ENCODE data around the gene ILRUN. TPM values are rescaled to one million over a fixed set of nuclear protein-coding genes. Genes with fewer than 3 reads are reported as not detected.

ILRUN gene
- total RNA-seq, 1 donor from 2014 or later: 58.9 TPM

DNA sequence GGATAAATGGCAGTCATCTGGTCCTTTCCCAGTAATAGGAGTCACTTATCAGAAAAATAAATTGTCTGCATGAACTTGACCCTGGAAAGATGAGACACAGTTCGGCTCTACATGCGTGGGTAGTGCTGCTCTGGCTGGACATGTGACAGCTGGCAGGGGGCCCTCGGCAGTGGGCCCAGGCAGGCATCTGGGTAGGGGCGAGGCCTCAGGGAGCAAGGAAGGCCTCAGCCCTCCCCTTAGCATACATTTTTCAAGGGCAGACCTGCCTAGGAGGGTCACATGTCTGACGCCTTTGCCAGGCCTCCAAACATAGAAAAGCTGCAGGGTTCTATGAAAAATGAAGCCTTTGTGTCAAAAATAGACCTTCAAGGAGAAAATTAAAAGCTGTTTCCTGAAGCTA is 12.8 kb upstream of the ILRUN start:
- Mint-ChIP-seq H3K4me3 (ENCODE audit: unreplicated experiment) (no peak overlapping the region), H3K27ac (ENCODE audit: unreplicated experiment) (no peak overlapping the region), H3K36me3 (ENCODE audit: low read depth, unreplicated experiment) (no peaks in the 10 kb centered on the region), H3K9me3 (ENCODE audit: unreplicated experiment) (no peaks in the 10 kb centered on the region), H3K4me1 (ENCODE audit: unreplicated experiment) (peaks cover 9% of the 10 kb centered on the region), H3K27me3 (ENCODE audit: unreplicated experiment) (no peaks in the 10 kb centered on the region)
- DNase-seq (ENCODE audit: low spot score): no peak
- TF ChIP-seq CTCF (IDR thresholded peaks at IDR 0.05; ENCODE audit: unreplicated experiment): no peak

DNA sequence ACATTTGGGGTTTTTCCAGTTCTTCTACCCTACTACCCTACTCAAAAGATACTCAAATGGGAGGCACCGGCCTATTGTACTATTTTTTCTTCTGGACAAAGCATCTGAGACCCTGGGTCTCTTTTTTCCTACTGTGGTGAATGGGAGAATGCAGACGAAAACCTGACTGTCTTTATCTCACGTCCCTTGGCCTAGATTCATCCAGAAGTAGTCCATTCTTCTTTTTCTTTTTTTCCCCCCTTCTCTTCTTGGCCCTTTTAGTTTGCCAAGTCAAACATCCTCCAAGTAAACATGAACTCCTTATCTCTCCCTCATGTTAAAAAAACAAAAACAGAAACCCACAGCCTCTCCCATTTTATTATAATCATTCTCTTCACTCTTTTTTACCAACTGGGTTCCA is 8.7 kb upstream of the ILRUN start:
- no peak for TF ChIP-seq CTCF (IDR thresholded peaks at IDR 0.05; ENCODE audit: unreplicated experiment)
- no peak for DNase-seq (ENCODE audit: low spot score)
- no peak overlapping the region for H3K4me3 Mint-ChIP-seq (ENCODE audit: unreplicated experiment)
- no peaks in the 10 kb centered on the region for H3K27me3 Mint-ChIP-seq (ENCODE audit: unreplicated experiment)
- peaks cover 14% of the 10 kb centered on the region for H3K4me1 Mint-ChIP-seq (ENCODE audit: unreplicated experiment)
- no peaks in the 10 kb centered on the region for H3K36me3 Mint-ChIP-seq (ENCODE audit: low read depth, unreplicated experiment)
- H3K27ac Mint-ChIP-seq (ENCODE audit: unreplicated experiment): peak overlapping the region; percentile 49
- no peaks in the 10 kb centered on the region for H3K9me3 Mint-ChIP-seq (ENCODE audit: unreplicated experiment)

DNA sequence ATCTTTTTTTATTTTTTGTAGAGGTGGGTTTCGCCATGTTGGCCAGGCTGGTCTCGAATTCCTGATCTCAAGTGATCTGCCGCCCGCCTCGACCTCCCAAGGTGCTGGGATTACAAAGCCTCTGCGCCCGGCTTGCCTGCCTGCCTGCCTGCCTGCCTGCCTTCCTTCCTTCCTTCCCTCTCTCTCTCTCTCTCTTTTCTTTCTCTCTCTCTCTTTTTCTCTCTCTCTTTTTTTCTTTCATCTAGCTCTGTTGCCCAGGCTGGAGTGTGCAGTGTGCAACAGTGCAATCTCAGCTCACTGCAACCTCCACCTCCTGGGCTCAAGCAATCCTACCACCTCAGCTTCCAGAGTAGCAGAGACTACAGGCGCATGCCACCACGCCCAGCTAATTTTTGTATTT is 4.6 kb upstream of the ILRUN start:
- Mint-ChIP-seq H3K4me3 (ENCODE audit: unreplicated experiment) (no peak overlapping the region), H3K27ac (ENCODE audit: unreplicated experiment) (no peak overlapping the region), H3K36me3 (ENCODE audit: low read depth, unreplicated experiment) (peaks cover 4% of the 10 kb centered on the region)

GRCh38 chr6:34697904-34698559 is 1.5 kb upstream of the ILRUN start:
- H3K36me3 Mint-ChIP-seq (ENCODE audit: low read depth, unreplicated experiment): peaks cover 4% of the 10 kb centered on the region
- no peak for TF ChIP-seq CTCF (IDR thresholded peaks at IDR 0.05; ENCODE audit: unreplicated experiment)
- peak overlapping the region; percentile 99 for H3K4me3 Mint-ChIP-seq (ENCODE audit: unreplicated experiment)
- H3K27ac Mint-ChIP-seq (ENCODE audit: unreplicated experiment): no peak overlapping the region
- H3K27me3 Mint-ChIP-seq (ENCODE audit: unreplicated experiment): peaks cover 6% of the 10 kb centered on the region
- H3K4me1 Mint-ChIP-seq (ENCODE audit: unreplicated experiment): peaks cover 28% of the 10 kb centered on the region
- no peak for DNase-seq (ENCODE audit: low spot score)
- H3K9me3 Mint-ChIP-seq (ENCODE audit: unreplicated experiment): no peaks in the 10 kb centered on the region

More for the DNA sequence above, 4.6 kb upstream of the ILRUN start:
- Mint-ChIP-seq H3K9me3 (ENCODE audit: unreplicated experiment) (no peaks in the 10 kb centered on the region), H3K27me3 (ENCODE audit: unreplicated experiment) (peaks cover 4% of the 10 kb centered on the region), H3K4me1 (ENCODE audit: unreplicated experiment) (peaks cover 20% of the 10 kb centered on the region)
- DNase-seq (ENCODE audit: low spot score): no peak
- TF ChIP-seq CTCF (IDR thresholded peaks at IDR 0.05; ENCODE audit: unreplicated experiment): no peak

DNA sequence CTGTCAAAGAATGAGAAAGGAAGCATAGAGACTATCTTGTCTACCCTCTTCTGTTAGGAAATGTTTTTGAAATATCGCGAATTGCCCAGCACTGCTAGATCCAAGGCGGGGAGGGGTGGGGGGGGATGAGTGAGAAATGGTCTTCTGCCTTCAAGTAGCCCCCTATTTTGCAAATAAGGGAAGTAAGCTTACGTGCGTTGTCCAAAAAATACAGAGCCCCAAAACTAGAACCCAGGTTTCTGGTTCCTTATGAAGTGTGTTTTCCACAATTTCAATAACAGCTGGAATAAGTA is 923 bp upstream of the ILRUN start:
- H3K36me3 Mint-ChIP-seq (ENCODE audit: low read depth, unreplicated experiment): peaks cover 4% of the 10 kb centered on the region
- DNase-seq (ENCODE audit: low spot score): no peak
- H3K9me3 Mint-ChIP-seq (ENCODE audit: unreplicated experiment): no peaks in the 10 kb centered on the region
- H3K4me1 Mint-ChIP-seq (ENCODE audit: unreplicated experiment): peaks cover 28% of the 10 kb centered on the region
- H3K4me3 Mint-ChIP-seq (ENCODE audit: unreplicated experiment): peak overlapping the region; percentile 99
- peaks cover 6% of the 10 kb centered on the region for H3K27me3 Mint-ChIP-seq (ENCODE audit: unreplicated experiment)
- TF ChIP-seq CTCF (IDR thresholded peaks at IDR 0.05; ENCODE audit: unreplicated experiment): no peak
- H3K27ac Mint-ChIP-seq (ENCODE audit: unreplicated experiment): peak overlapping the region; percentile 97
